IMR-90 (cell line): ENCODE measurements around the gene COL12A1. TPM values are rescaled to one million over a fixed set of nuclear protein-coding genes. Genes with fewer than 3 reads are reported as not detected.

Experiments used
- ATAC-seq: fragments of 200-7000 bp; cut with Tn5 transposase; 2 replicates; pipeline ENCODE4 v1.9.1; 2020; ENCODE audit warnings: low read depth, mild to moderate bottlenecking, moderate library complexity
- BruUV-seq: library from RNA; stranded (reverse); fragments of 400-500 nt; replicated peaks from 2 replicates; lab custom pipeline; 2021; lab: Mats Ljungman, UMichigan
- CTCF ChIA-PET: fragments of 300-600 bp; formaldehyde crosslinking; extraction: SDS; loops from one replicate; lab custom pipeline; 2021; ENCODE audit warnings: antibody characterized with exemption; lab: Yijun Ruan, JAX
- POLR2A ChIA-PET: fragments of 300-600 bp; sonication (Branson Sonifier 250); formaldehyde crosslinking; loops from one replicate; lab custom pipeline; 2022; ENCODE audit warnings: antibody characterized with exemption; ENCODE audit not compliant: unreplicated experiment; lab: Charles Lee
- DNase-seq: peaks from one replicate; pipeline ENCODE4 v3.0.0; 2013
- H2AFZ ChIP-seq: replicated peaks from 2 replicates; pipeline ENCODE3; 2013; ENCODE audit warnings: low read length, mild to moderate bottlenecking; ENCODE audit not compliant: poor library complexity
- H2AK5ac ChIP-seq: 2 replicates; pipeline ENCODE4 v1.6.1; 2013; ENCODE audit warnings: low read depth, low read length, inconsistent platforms
- H2AK9ac ChIP-seq: replicated peaks from 2 replicates; pipeline ENCODE3; 2013; ENCODE audit warnings: mild to moderate bottlenecking, low read depth, low read length, moderate library complexity; ENCODE audit not compliant: poor library complexity
- H2BK120ac ChIP-seq: 2 replicates; pipeline ENCODE4 v1.6.1; 2013; ENCODE audit warnings: low read depth, low read length, inconsistent platforms
- H2BK15ac ChIP-seq: 3 replicates; pipeline ENCODE4 v1.6.1; 2013; ENCODE audit warnings: low read depth, low read length, inconsistent platforms
- H2BK20ac ChIP-seq: 2 replicates; pipeline ENCODE4 v1.6.1; 2013; ENCODE audit warnings: low read depth, mild to moderate bottlenecking, inconsistent platforms, low read length, moderate library complexity
- H2BK5ac ChIP-seq: 2 replicates; pipeline ENCODE4 v1.6.1; 2013; ENCODE audit warnings: mild to moderate bottlenecking, low read depth, low read length, inconsistent platforms; ENCODE audit not compliant: poor library complexity, severe bottlenecking
- H3K14ac ChIP-seq: replicated peaks from 2 replicates; pipeline ENCODE4 v1.6.1; 2013; ENCODE audit warnings: low read depth, low read length, inconsistent platforms
- H3K18ac ChIP-seq: 2 replicates; pipeline ENCODE4 v1.6.1; 2013; ENCODE audit warnings: low read depth, low read length, control low read depth
- H3K23ac ChIP-seq: 2 replicates; pipeline ENCODE4 v1.6.1; 2013; ENCODE audit warnings: low read depth, low read length, inconsistent platforms
- H3K27ac ChIP-seq: 2 replicates; pipeline ENCODE4 v1.5.1; 2013; ENCODE audit warnings: mild to moderate bottlenecking, control low read depth, low read length; ENCODE audit not compliant: insufficient read depth
- H3K27me3 ChIP-seq: 2 replicates; pipeline ENCODE4 v1.6.1; 2013; ENCODE audit warnings: low read length; ENCODE audit not compliant: control insufficient read depth, insufficient read depth
- H3K36me3 ChIP-seq: 2 replicates; pipeline ENCODE4 v1.6.1; 2013; ENCODE audit warnings: low read length, mixed read lengths; ENCODE audit not compliant: control insufficient read depth, insufficient read depth
- H3K4ac ChIP-seq: 2 replicates; pipeline ENCODE4 v1.6.1; 2013; ENCODE audit warnings: low read depth, low read length, inconsistent platforms
- H3K4me1 ChIP-seq: 2 replicates; pipeline ENCODE4 v1.6.1; 2013; ENCODE audit warnings: low read length, mixed read lengths; ENCODE audit not compliant: control insufficient read depth, insufficient read depth
- H3K4me2 ChIP-seq: 2 replicates; pipeline ENCODE4 v1.6.1; 2013; ENCODE audit warnings: low read depth, mild to moderate bottlenecking, control low read depth, low read length, moderate library complexity
- H3K4me3 ChIP-seq: 2 replicates; pipeline ENCODE4 v1.5.1; 2013; ENCODE audit warnings: low read depth, mild to moderate bottlenecking, control low read depth, low read length, moderate library complexity; ENCODE audit not compliant: insufficient read depth
- H3K56ac ChIP-seq: 2 replicates; pipeline ENCODE4 v1.6.1; 2013; ENCODE audit warnings: low read length, inconsistent platforms; ENCODE audit not compliant: insufficient read depth; ENCODE audit errors: extremely low read depth
- H3K79me1 ChIP-seq, 2 experiments: 2 replicates each; pipeline ENCODE4 v1.6.1; 2013; ENCODE audit warnings: low read length in 2 of 2, inconsistent platforms in 1 of 2, low read depth in 1 of 2
- H3K9ac ChIP-seq: 2 replicates; pipeline ENCODE4 v1.6.1; 2013; ENCODE audit warnings: low read depth, low read length, control low read depth
- H3K9me1 ChIP-seq: 2 replicates; pipeline ENCODE4 v1.6.1; 2013; ENCODE audit warnings: low read length, inconsistent platforms; ENCODE audit not compliant: insufficient read depth
- H3K9me3 ChIP-seq: 2 replicates; pipeline ENCODE4 v1.6.1; 2013; ENCODE audit warnings: low read length; ENCODE audit not compliant: control insufficient read depth, insufficient read depth
- H4K20me1 ChIP-seq: 2 replicates; pipeline ENCODE4 v1.6.1; 2013; ENCODE audit warnings: low read length, inconsistent platforms; ENCODE audit not compliant: insufficient read depth
- H4K5ac ChIP-seq: 2 replicates; pipeline ENCODE4 v1.6.1; 2013; ENCODE audit warnings: mild to moderate bottlenecking, low read depth, low read length, control low read depth
- H4K8ac ChIP-seq, 2 experiments: 2 replicates each; pipeline ENCODE4 v1.6.1; 2013; ENCODE audit warnings: low read depth in 2 of 2, low read length in 2 of 2, control low read depth in 1 of 2, inconsistent platforms in 1 of 2
- H4K91ac ChIP-seq: 2 replicates; pipeline ENCODE4 v1.6.1; 2013; ENCODE audit warnings: low read depth, low read length, inconsistent platforms; ENCODE audit not compliant: insufficient read depth
- CEBPB ChIP-seq: IDR thresholded peaks from 2 replicates; pipeline ENCODE4 v1.6.1; 2012; ENCODE audit warnings: low read depth, low read length, improper control_type of control experiment
- CTCF ChIP-seq: conservative IDR thresholded peaks from 2 replicates; pipeline ENCODE4 v1.5.1; 2012; ENCODE audit warnings: mild to moderate bottlenecking, low read depth, low read length, improper control_type of control experiment
- MXI1 ChIP-seq: IDR thresholded peaks from 2 replicates; pipeline ENCODE4 v1.6.1; 2012; ENCODE audit warnings: low read depth, mild to moderate bottlenecking, low read length, moderate library complexity, borderline replicate concordance
- WGBS, 2 experiments: methylation state at CpG; one replicate each; pipeline versions ENCODE4 v1.1.5 to v1.1.7; 2013; ENCODE audit warnings: missing lambda C conversion rate in 2 of 2; ENCODE audit not compliant: insufficient read length in 1 of 2; ENCODE audit errors: extremely low coverage in 2 of 2; 5-methylcytosine and 5-hydroxymethylcytosine counted together
- dilution Hi-C: fragments of 300-500 bp; cut with HindIII; formaldehyde crosslinking; loops from one replicate; pipeline ENCODE4 v1.14.3; 2018; ENCODE audit warnings: low sequenced_read_pairs; ENCODE audit not compliant: unreplicated experiment
- in situ Hi-C: fragments of 300-500 bp; cut with MboI; formaldehyde crosslinking; loops from 3 replicates; pipeline ENCODE4 v1.14.3; 2019; ENCODE audit warnings: low sequenced_read_pairs, inconsistent platforms, mixed read lengths
- intact Hi-C: fragments of 100-400 bp; cut with micrococcal nuclease; formaldehyde crosslinking; loops from 2 replicates; pipeline ENCODE4 v1.10.0; 2022
- polyA plus RNA-seq, 3 experiments: library from polyadenylated mRNA; depleted of rRNA; stranded (reverse); fragments of >200 nt; gene quantifications; 2 replicates each; pipeline ENCODE4 v1.2.3, GENCODE V29; 2012; ENCODE audit warnings: low replicate concordance in 1 of 3
- total RNA-seq: library from RNA; depleted of rRNA; stranded (reverse); fragments of >200 nt; gene quantifications from 2 replicates; pipeline ENCODE4 v1.2.3, GENCODE V29; 2012

The COL12A1 gene
- total and polyA plus RNA-seq, 2 of the 4 experiments (the other 2 are of a cell fraction): 350 to 452 TPM

- no peak overlapping the region for H3K4ac ChIP-seq
- no peak for ATAC-seq
- H2BK20ac ChIP-seq: no peak overlapping the region
- no peak overlapping the region; the same call in 1 of the 2 replicates for H3K27ac ChIP-seq
- H3K9ac ChIP-seq: no peak overlapping the region
- H4K8ac ChIP-seq: peak overlapping the region in 1 of 2 experiments; percentile 46; a peak in 1 of 4 replicates
- peaks cover 6% of the 10 kb centered on the region; the same call in 1 of the 2 replicates for H3K9me1 ChIP-seq
- ChIA-PET POLR2A (no interaction called here), CTCF (no interaction called here)
- no CpG with 5 or more reads among the region's 2 CpGs for WGBS, 2 experiments
- no peaks in the 10 kb centered on the region for H3K27me3 ChIP-seq
- BruUV-seq: no TSS peak
- no peaks in the 10 kb centered on the region for H4K20me1 ChIP-seq
- H2BK15ac ChIP-seq: no peak overlapping the region
- H3K36me3 ChIP-seq: peaks cover 62% of the 10 kb centered on the region
- H2AK9ac ChIP-seq: no peak overlapping the region
- no peak overlapping the region for H2AFZ ChIP-seq
- H2AK5ac ChIP-seq: no peak overlapping the region
- no peak overlapping the region for H3K4me2 ChIP-seq
- in situ Hi-C loops (no loop called here), dilution Hi-C loops (no loop called here), intact Hi-C loops (no loop called here)
- no peak overlapping the region for H3K56ac ChIP-seq
- peaks cover 11% of the 10 kb centered on the region for H3K4me1 ChIP-seq
- no peak overlapping the region for H4K91ac ChIP-seq
- TF ChIP-seq CEBPB (peak; percentile 49; the same call in 1 of the 2 replicates), MXI1 (0 out of 2 replicates have a peak, but pooled peaks have one; percentile 25), CTCF (no peak)
- H2BK5ac ChIP-seq: peak overlapping the region; percentile 68
- H2BK120ac ChIP-seq: no peak overlapping the region
- 0 out of 2 replicates have a peak overlapping the region, but pooled peaks have one; percentile 51 for H4K5ac ChIP-seq
- no peak overlapping the region for H3K4me3 ChIP-seq
- DNase-seq: peak; percentile 49
- no peak overlapping the region; the same call in 1 of the 2 replicates for H3K14ac ChIP-seq
- peaks cover 19 to 56% of the 10 kb centered on the region in 2 experiments for H3K79me1 ChIP-seq
- H3K18ac ChIP-seq: no peak overlapping the region
- H3K23ac ChIP-seq: no peak overlapping the region
- no peaks in the 10 kb centered on the region for H3K9me3 ChIP-seq
Observed at GRCh38 chr6:75124983-75125382, 80.9 kb downstream of the COL12A1 start.
